Hepatocyte (in vitro differentiated cells): ENCODE results near the gene MEGF11. TPM values are rescaled to one million over a fixed set of nuclear protein-coding genes. Genes with fewer than 3 reads are reported as not detected.

ENCODE experiments used
- DNase-seq: peaks from one replicate; pipeline ENCODE4 v3.0.0-alpha.2; 2016; ENCODE audit warnings: low spot score
- H2AFZ ChIP-seq: fragments of 200-600 bp; sonication (generic); 2 replicates; pipeline ENCODE4 v1.6.0; 2016; ENCODE audit warnings: antibody characterized with exemption, mild to moderate bottlenecking
- H3K27ac ChIP-seq: fragments of 200-600 bp; sonication (generic); 2 replicates; pipeline ENCODE4 v1.5.1; 2016; ENCODE audit warnings: mild to moderate bottlenecking
- H3K27me3 ChIP-seq: fragments of 200-600 bp; sonication (generic); 2 replicates; pipeline ENCODE4 v1.6.1; 2016
- H3K36me3 ChIP-seq: fragments of 200-600 bp; sonication (generic); replicated peaks from 2 replicates; pipeline ENCODE4 v1.5.1; 2016; ENCODE audit warnings: low read depth; ENCODE audit not compliant: insufficient read depth
- H3K4me1 ChIP-seq: fragments of 200-600 bp; sonication (generic); 2 replicates; pipeline ENCODE4 v1.5.1; 2016; ENCODE audit warnings: mild to moderate bottlenecking, moderate library complexity; ENCODE audit not compliant: insufficient read depth
- H3K4me2 ChIP-seq: fragments of 200-600 bp; sonication (generic); 2 replicates; pipeline ENCODE4 v1.6.0; 2016
- H3K4me3 ChIP-seq: fragments of 200-600 bp; sonication (generic); 2 replicates; pipeline ENCODE4 v1.5.1; 2016; ENCODE audit warnings: mild to moderate bottlenecking
- H3K79me2 ChIP-seq: fragments of 200-600 bp; sonication (generic); 2 replicates; pipeline ENCODE4 v1.6.0; 2017; ENCODE audit warnings: mild to moderate bottlenecking
- H3K9me2 ChIP-seq: fragments of 200-600 bp; sonication (generic); replicated peaks from 2 replicates; pipeline ENCODE4 v1.6.0; 2017; ENCODE audit warnings: mild to moderate bottlenecking; ENCODE audit not compliant: insufficient read depth
- H3K9me3 ChIP-seq: fragments of 200-600 bp; sonication (generic); 2 replicates; pipeline ENCODE4 v1.5.1; 2016; ENCODE audit warnings: low read depth, mild to moderate bottlenecking
- H4K20me1 ChIP-seq: fragments of 200-600 bp; sonication (generic); 2 replicates; pipeline ENCODE4 v1.6.0; 2016; ENCODE audit warnings: mild to moderate bottlenecking; ENCODE audit not compliant: insufficient read depth, poor library complexity, severe bottlenecking
- EZH2 ChIP-seq: fragments of 200-600 bp; sonication (generic); IDR thresholded peaks from 2 replicates; pipeline ENCODE4 v1.6.1; 2016; ENCODE audit warnings: antibody characterized with exemption, mild to moderate bottlenecking, borderline replicate concordance
- EZH2phosphoT487 ChIP-seq: fragments of 200-600 bp; sonication (generic); IDR thresholded peaks from one replicate; pipeline ENCODE4 v1.6.1; 2018; ENCODE audit warnings: antibody characterized with exemption, mild to moderate bottlenecking, low read depth, moderate library complexity; ENCODE audit not compliant: unreplicated experiment, severe bottlenecking
- WGBS: methylation state at CpG from one replicate; pipeline ENCODE4 v1.1.6; 2016; ENCODE audit warnings: low lambda C conversion rate; ENCODE audit errors: missing lambda C conversion rate; 5-methylcytosine and 5-hydroxymethylcytosine counted together
- polyA plus RNA-seq: library from polyadenylated mRNA; unstranded; fragments of >200 nt; fragmentation: Nextera tagmentation; extraction: Ambion mirVana; gene quantifications from 2 replicates; pipeline ENCODE4 v1.2.1, GENCODE V29; 2016
- total RNA-seq: library from RNA; depleted of rRNA; stranded (reverse); fragments of >200 nt; gene quantifications from 2 replicates; pipeline ENCODE4 v1.2.3, GENCODE V29; 2014
- TF ChIP-seq, protein P1 (sequence below): fragments of 200-600 bp; sonication (generic); IDR thresholded peaks from 2 replicates; pipeline ENCODE4 v1.5.1; 2016; ENCODE audit warnings: antibody characterized with exemption, mild to moderate bottlenecking; ENCODE audit not compliant: poor library complexity

The MEGF11 gene
- total and polyA plus RNA-seq, 2 experiments from 2014 or later = 0.07 to 0.25 TPM

DNA sequence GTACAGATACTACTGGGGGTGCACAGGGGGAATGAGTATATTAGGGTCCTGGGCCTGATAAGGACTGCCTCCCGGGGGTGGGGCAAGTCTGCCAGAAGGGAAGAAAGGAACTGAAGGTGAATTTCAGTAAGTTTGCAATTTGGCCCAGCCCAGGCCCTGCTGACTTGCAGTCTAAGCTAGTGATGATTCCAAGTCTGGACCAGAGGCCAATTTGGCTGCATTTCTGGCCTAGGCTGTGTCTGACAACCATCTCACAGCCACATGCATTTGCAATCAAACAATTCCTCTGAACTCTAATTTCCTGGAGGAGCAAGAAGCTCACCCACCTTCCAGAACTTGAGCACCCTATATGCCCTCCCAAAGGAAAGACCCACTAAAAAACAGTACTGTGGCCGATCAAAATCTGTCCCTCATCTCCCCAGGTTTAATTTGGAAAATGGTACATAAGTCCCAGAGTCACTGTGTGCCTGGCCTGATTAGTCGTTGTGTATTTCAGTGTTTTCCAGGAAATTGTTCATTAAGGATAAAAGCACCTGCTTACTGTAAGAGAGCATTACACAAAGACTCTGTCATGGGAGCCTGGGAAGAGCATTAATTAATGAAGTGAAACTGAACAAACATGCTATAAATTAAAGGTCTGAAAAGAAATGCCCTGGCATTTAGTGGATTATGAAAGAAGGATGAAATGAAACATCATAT, 114.5 kb downstream of the MEGF11 start:
- no peak overlapping the region for H3K27ac ChIP-seq
- no peak overlapping the region for H3K4me2 ChIP-seq
- no peaks in the 10 kb centered on the region for H3K27me3 ChIP-seq
- no peaks in the 10 kb centered on the region for H3K9me3 ChIP-seq
- H3K9me2 ChIP-seq = no peaks in the 10 kb centered on the region
- WGBS = 76% methylated on average over 3 of the region's 3 CpGs
- TF ChIP-seq EZH2 (no peak), EZH2phosphoT487 (no peak)
- TF ChIP-seq, protein P1, sequence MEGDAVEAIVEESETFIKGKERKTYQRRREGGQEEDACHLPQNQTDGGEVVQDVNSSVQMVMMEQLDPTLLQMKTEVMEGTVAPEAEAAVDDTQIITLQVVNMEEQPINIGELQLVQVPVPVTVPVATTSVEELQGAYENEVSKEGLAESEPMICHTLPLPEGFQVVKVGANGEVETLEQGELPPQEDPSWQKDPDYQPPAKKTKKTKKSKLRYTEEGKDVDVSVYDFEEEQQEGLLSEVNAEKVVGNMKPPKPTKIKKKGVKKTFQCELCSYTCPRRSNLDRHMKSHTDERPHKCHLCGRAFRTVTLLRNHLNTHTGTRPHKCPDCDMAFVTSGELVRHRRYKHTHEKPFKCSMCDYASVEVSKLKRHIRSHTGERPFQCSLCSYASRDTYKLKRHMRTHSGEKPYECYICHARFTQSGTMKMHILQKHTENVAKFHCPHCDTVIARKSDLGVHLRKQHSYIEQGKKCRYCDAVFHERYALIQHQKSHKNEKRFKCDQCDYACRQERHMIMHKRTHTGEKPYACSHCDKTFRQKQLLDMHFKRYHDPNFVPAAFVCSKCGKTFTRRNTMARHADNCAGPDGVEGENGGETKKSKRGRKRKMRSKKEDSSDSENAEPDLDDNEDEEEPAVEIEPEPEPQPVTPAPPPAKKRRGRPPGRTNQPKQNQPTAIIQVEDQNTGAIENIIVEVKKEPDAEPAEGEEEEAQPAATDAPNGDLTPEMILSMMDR = no peak
- H3K79me2 ChIP-seq = no peaks in the 10 kb centered on the region
- no peaks in the 10 kb centered on the region for H3K4me1 ChIP-seq
- H2AFZ ChIP-seq = no peak overlapping the region
- no peak overlapping the region for H3K4me3 ChIP-seq
- no peak for DNase-seq
- no peaks in the 10 kb centered on the region for H3K36me3 ChIP-seq
- H4K20me1 ChIP-seq = no peaks in the 10 kb centered on the region

DNA sequence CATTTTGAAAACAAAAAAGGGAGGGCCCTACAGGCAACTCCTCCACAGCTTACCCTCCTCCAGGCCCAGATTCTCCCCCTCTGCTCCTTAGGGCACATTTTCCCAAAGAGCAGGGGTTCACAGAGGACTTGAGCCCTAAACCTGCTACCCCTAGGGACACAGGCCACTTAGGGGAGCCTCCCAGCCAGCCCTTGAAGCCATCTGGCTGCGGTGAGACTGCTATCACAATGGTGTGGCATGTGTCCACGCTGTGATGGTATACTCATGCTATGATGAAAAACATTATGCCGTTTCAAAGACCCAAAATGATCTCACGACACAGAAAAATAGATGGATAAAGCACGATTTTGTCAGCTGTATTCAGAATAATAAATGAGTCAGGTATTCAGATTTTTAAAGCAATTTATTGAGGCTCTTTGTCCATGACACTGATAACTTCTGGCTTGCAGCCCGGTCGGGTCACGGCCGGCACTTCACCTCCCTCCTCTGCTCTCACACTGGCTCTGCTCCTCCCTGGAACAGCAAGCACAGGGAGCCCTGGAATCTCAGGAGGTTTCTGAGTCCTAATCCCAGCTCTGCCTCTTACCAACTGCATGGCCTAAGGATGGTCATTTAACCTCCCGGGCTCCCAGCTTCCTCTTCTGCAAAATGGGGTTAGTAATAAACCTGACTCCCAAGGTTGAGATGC, 115.3 kb downstream of the MEGF11 start:
- Histone ChIP-seq H3K27me3 (no peaks in the 10 kb centered on the region), H3K36me3 (no peaks in the 10 kb centered on the region), H4K20me1 (no peaks in the 10 kb centered on the region), H3K4me1 (no peaks in the 10 kb centered on the region), H3K9me3 (no peaks in the 10 kb centered on the region), H3K9me2 (no peaks in the 10 kb centered on the region), H3K27ac (no peak overlapping the region), H3K4me3 (no peak overlapping the region), H3K4me2 (no peak overlapping the region), H3K79me2 (no peaks in the 10 kb centered on the region), H2AFZ (no peak overlapping the region)
- no peak for DNase-seq
- WGBS = 82% methylated on average over 9 of the region's 10 CpGs
- TF ChIP-seq EZH2phosphoT487 = no peak

DNA sequence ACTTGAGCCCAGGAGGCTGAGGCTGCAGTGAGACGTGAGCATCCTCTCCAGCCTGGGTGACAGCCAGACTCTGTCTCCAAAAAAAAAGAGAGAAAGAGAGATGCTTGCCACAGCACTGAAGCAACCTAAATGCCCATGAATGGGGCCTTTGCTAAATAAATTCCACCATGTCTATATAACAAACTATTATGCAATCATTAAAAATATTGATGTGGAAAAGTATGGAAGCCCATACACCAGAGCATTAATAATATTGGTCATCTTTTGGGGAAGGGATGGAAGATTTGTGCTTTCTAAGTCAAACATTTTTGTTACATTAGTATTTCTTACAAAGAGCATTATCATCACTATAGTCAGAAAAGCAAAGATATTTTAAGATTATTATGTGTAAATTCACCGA, 116.6 kb downstream of the MEGF11 start:
- no peaks in the 10 kb centered on the region for H4K20me1 ChIP-seq
- TF ChIP-seq EZH2 (no peak), EZH2phosphoT487 (no peak)
- TF ChIP-seq, protein P1 = no peak
- no peak overlapping the region for H3K27ac ChIP-seq
- H3K27me3 ChIP-seq = no peaks in the 10 kb centered on the region
- DNase-seq = no peak
- no peak overlapping the region for H3K4me2 ChIP-seq
- no peak overlapping the region for H3K4me3 ChIP-seq
- WGBS = 86% methylated on average over 2 of the region's 2 CpGs
- H3K79me2 ChIP-seq = no peaks in the 10 kb centered on the region
- no peak overlapping the region for H2AFZ ChIP-seq
- H3K9me3 ChIP-seq = no peaks in the 10 kb centered on the region
- H3K4me1 ChIP-seq = no peaks in the 10 kb centered on the region
- no peaks in the 10 kb centered on the region for H3K9me2 ChIP-seq
- no peaks in the 10 kb centered on the region for H3K36me3 ChIP-seq

DNA sequence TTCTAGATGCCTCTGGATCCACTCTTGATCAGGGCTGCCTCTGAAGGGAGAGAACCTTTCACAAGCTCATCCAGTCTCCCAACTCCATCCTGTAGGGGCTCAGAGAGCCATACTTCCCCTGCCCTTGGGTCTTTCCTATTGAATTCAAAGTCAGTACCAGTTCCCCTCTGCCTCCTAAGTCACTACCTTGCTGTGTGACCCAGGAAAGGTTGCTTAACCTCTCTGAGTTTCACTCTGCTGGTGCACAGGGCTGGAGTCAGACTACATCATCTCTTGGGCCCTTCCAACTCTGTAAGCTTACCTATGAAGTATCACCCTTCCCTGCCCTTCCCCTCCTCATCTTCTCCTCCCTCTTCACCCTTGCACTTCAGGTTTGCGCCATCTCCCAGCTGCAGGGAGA, 117.9 kb downstream of the MEGF11 start:
- H3K4me2 ChIP-seq = no peak overlapping the region
- no peak overlapping the region for H3K4me3 ChIP-seq
- no peaks in the 10 kb centered on the region for H3K4me1 ChIP-seq
- no peaks in the 10 kb centered on the region for H3K79me2 ChIP-seq
- no peak overlapping the region for H2AFZ ChIP-seq
- H3K9me2 ChIP-seq = no peaks in the 10 kb centered on the region
- no peaks in the 10 kb centered on the region for H3K36me3 ChIP-seq
- H3K27ac ChIP-seq = no peak overlapping the region
- H4K20me1 ChIP-seq = no peaks in the 10 kb centered on the region
- no peak for DNase-seq
- WGBS = 97% methylated on average over 1 of the region's 1 CpG
- H3K9me3 ChIP-seq = no peaks in the 10 kb centered on the region
- H3K27me3 ChIP-seq = no peaks in the 10 kb centered on the region
- TF ChIP-seq, protein P1 = no peak
- TF ChIP-seq EZH2 (no peak), EZH2phosphoT487 (no peak)
